Epidermal melanocyte (primary cell): ENCODE data around the gene CDH23.
A peak's percentile ranks its signal among the peaks of the same experiment; 100 is the strongest.

ENCODE experiments used
- DNase-seq: peaks from one replicate; pipeline ENCODE4 v3.0.0; 2011; ENCODE audit warnings: low spot score; ENCODE audit not compliant: insufficient read length

CDH23 gene

DNA sequence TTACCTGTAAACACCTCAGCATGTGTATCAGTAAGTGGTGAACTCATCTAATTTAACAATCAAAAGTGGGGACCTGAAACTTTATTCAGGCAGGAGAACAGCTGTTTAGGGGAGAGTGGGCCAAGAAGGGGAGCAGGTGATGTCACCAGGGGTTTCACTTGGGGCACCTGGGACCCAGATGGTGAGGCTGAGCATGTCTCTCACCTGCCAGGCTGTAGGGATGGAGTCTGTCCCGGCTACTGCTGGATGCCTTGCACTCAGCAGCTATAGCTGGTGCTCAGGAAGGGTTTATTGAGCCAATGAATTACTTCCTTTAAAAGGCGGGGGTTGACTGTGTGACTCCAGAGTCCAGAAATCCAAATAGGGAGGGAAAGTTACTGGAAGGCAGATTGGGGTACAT, 23.0 kb downstream of the CDH23 start:
- DNase-seq, result no peak

DNA sequence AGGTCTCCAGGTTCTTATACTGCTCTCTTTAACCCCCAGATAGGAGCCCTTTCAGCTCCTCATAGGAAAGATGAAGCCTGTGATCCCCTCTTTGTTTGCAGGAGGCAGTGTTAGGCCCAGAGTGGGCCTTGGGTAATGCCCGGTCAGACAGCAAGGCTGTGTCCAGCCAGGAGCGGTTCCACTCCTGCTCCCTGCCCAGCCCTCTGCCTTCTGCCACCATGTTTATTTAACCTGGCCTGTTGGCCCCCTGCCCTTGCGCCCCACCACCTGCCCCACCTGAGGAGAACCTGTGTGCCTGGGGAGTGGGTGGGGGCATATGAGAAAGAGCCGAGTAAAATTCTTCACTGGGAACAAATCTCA, 24.3 kb downstream of the CDH23 start:
- no peak for DNase-seq

DNA sequence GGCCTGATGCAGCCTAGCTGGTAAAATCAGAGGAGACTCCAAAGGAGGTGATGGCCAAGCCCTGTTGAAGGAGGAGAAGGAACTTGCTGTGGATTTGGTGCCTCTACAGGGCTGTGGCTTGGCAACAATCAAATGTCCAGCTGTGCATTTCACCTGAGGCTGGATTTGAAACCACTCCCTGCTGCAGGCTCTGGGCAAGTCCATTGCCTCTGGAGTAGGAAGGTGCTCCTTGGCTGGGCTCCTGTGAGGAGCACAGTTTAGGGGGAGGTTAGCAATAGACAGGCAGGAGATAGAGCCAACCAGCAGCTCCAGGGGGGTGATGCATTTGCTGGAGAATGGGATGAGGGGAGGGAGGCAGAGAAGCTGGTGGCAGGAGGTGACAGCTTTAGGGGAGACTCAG, 26.5 kb downstream of the CDH23 start:
- no peak for DNase-seq

DNA sequence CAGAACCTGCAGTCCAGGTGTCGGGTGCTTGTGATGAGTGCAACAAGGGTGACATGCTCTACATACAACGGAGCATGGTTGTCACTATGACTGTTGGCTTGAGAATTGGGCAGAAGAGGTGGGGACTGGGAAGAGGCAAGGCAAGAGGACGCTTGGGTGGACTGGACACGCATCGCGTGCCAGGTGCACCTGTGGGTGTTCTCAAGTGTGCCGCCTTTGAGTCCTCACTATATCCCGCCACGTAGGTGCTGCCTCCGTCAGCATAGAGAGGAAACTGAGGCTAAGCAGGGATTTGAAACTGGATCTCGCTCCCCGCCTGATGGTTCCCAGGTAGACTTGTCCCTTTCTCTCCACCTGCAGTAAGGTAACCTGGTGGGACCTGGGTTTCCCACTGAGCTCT, 27.2 kb downstream of the CDH23 start:
- no peak for DNase-seq

DNA sequence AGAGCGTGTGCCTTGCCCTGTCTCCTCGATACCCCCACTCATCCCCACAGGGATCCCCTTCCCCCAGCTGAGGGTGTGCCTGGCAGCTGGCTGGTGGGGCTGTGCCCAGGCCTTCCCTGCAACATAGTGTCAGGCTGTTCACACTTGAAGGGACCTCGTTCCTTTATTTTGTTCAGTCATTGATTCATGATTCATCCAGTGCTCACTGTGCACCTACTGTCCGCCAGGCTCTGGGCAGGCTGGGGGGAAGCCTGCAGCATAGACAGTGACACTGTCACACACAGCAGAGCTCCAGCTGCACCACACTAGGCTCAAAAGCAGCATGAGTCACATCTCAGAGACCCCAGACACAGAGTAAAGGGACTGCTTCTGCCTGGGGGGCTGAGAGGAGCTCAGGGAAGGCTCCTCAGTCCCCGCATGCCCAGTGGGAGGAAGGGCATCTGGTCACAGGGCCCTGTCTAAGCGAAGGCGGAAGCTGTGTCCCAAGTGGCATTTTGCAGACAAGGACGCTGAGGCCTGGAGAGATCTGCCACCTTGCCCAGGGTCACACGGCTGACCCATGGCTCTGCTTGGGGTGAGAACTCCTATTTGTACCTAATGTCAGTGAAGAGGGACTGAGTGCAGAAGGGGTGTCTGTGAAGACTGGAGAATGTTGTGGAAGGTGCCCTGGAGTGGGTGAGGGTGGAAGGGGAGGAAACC, 27.9 kb downstream of the CDH23 start:
- DNase-seq, result no peak

DNA sequence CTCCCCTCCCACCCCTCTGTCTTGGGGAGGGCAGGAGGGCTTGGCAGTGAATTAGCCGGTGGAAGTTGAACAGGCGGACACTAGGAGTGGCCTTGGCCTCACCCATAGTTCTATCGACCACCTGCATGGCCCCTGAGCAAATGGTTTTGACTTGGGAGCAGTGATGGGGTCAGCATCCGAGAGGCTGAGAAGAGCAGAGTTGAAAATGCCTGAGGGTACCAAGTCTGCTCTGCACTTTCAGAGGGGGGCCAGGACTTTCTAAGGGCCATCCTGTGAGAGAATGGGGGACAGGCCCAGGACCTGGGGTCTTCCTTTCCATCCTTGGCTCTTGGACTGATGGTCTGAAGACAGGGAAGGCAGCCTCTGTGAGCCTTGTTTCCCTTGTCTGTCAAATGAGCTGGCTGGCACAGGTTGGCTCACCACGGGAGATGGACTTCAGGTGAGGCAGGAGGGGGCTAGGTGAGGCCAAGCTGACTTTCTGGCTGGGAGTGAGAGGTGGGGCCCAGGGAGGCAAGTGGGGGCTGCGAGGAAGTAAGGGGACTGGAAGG, 29.4 kb downstream of the CDH23 start:
- no peak for DNase-seq

DNA sequence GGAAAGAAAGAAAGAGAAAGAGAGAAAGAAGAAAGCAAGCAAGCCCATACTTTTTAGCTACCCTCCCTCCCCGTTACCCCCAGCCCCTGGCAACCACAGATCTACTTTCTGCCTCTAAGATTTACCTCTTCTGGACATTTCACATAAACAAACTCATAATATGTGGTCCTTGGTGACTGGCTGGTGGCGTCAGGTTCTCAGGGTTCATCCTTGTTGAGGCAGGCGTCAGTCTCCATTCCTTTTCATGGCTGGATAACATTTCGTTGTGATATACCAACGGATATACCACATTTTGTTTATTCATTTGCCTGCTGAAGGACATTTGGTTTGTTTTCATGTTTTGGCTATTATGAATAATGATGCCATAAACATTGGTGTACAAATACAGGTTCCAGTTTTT, 30.5 kb downstream of the CDH23 start:
- no peak for DNase-seq

DNA sequence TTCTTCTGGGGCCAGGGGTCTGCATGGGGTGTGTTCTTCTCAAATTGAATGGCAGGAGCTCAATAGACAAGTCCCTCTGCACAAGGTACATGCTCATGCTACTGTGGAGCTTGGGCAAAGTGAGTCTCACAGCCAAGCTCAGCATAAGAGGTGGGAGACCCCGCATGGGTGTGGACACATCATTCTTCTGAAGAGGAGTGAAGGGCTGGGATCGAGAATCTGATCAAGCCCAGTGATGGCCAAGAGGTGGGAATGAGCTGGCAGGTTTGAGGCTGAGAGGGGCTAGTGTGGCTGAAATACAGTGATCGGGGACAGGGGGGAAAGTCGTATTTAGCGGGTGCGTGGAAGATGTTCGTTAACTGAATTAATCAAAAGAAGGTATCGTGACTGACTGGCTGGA, 32.6 kb downstream of the CDH23 start:
- DNase-seq, result no peak

DNA sequence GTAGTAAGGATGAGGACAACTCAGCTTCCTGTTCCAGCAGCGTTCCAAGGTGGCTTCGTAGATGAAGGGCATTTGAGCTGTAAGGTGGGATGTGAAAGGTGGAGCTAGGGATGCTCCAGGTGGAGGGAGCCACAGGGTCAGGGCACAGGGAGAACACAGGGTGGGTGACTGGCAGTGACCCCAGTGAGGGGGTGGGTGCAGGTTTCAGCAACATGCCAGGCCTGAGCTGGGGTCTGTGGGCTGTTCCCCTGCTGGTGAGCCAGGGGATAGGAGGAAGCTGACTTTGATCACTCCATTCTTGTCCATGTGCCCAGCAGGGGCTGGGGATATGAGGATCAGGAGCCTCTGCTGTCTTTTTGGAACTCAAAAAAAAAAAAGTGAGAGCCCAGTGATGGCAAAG, 33.2 kb downstream of the CDH23 start:
- no peak for DNase-seq

DNA sequence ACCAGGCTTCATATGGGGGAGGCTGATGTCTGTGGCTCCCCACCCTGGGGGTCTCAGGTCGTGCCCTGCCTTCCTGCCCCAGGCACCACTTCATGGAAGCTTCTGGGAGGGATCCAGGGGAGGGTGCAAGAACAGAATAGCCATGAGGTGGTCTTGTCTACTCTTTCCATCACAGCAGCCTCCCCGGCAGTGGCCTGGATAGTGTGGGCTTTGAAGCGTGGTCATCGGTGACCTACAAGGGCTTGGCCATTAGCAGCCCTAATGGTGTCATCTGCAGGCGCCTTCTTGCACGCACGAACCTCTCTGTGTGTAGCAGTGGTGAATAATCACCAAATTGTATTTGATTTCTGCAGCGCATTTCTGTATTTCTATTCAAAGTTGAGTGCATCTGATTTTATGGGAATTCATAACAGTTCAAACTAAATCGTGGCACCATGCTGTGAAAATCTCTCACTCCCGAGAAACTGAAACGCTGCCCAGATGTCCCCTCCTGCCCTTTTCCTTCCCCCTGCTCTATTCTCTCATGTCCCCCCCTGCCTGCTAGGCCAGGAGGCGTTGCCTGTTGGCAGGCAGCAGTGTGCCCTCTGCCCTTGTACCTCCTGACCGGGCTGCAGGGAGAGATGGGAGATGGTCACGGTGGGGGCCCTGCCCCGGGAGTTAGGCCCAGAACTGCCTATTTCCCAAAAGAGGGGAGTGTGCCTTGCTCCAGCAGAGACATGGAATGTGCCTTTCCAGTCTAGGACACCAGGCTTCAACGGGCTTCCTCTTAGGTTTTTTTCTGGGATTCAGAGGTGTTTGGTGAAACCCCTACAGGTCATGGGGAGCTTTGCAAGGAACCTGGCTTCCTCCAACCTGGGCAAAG, 34.8 kb downstream of the CDH23 start:
- DNase-seq, result no peak

DNA sequence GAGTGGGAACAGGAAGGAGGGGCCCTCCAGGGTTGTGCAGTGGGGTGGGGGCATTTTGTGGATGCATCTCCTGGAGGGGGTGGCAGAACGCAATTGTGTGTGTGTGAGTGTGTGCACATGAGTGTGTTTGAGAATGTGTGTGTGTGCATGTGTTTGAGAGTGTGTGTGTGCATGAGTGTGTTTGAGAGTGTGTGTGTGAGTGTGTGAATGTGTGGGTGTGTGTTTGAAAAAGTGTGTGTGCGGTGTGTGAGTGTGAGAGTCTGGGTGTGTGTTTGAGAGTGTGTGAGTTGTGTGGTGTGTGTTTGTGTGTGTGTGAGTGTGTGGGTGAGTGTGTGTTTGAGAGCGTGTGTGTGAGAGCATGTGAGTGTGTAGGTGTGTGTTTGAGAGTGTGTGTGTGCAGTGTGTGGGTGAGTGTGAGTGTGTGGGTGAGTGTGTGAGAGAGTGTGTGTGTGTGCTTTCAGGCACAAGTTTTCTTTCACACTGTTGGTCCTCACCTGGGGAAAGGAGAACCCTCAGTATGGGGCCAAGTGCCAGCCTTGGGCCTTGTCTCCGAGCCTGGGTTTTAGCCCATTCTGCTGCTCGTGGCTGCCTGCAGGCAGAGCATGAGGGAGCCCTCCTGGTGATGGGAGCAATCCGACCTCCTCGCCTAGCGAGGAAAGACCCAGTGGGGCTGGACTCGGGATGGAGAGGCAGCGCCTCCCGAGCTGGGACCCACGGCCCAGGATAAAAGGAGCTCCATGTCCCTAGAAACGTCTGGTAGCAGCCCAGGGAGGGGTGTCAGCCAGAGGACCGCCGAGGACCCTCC, 35.6 kb downstream of the CDH23 start:
- DNase-seq, result no peak

DNA sequence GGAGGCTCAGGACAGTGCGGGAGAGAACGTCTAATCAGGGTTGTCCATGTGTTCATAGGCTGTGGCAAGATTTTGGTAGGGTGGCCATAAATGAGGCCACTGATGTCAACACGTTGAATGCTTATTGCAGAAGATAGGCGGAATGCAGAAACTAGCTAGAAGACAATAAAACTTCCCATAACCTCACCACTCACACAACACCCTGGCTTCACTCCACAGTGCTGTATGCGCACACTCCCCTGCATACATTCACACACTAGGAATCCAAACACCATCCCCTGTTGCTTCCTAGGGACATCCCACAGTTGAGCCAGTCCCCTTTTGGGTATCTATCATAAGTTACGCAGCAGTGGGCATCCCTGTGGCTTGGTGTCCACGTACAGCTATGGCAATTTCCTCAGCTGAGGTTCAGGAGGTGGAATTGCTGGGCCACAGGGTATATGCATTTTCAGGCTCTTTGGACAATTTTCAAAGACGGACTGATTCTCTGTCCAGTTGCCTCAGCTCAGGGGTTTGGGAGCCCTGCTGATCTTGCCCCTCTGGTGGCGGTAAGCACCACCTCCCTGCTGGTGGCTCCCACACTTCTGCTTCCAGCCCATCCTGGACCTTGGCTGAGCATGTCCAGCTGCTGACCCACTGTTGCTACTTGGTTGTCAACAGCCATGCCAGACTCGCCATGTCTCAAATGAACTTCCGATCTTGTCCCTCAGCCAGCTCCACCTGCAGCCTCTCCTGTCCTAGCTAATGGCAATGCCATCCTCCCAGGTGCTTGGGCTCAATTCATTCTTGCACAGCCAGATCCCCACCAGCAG, 36.4 kb downstream of the CDH23 start:
- no peak for DNase-seq

DNA sequence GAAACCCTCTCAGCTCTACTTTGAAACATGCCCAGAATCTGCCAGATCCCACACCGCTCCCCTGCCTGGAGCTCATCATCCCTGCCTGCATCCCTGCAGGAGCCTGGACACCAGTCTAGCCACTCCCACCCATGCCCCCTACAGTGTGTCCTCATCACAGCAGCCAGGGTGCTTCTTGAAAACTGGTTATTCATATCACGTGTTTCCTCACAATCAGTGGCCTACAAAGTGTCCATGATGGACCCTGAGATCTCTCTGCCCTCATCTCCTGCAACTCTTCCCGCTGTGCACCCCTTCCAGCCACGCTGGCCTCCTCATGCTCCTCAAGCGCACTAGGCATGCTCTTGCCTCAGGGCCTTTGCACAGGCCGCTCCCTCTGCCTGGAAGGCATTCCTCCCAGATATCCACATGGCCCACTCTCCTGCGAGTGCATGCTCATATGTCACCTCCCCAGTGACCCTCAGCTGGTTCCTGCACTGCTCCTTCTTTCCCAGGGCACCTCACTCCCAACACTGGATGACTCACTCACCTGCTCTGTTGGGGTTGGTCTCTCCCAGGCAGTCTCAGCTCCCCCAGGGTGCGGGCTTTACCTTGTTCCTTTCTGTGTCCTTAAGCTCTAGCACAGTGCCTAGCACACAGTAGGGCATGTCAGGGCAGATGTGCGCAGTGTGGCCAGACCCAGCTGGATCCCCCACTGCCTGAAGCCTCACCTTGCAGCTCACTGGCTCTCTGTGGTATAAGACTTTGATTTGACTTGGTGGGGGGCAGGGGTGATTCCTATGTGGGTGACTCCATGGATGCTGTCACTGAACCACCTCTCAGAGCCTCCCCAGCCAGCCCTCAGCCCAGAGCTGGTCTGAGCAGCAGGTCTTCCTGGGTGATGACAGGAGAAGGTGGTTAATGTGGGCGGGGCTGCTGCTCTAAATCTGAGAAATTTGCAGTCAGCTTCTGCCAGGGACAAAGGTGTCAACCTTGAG, 37.3 kb downstream of the CDH23 start:
- no peak for DNase-seq

DNA sequence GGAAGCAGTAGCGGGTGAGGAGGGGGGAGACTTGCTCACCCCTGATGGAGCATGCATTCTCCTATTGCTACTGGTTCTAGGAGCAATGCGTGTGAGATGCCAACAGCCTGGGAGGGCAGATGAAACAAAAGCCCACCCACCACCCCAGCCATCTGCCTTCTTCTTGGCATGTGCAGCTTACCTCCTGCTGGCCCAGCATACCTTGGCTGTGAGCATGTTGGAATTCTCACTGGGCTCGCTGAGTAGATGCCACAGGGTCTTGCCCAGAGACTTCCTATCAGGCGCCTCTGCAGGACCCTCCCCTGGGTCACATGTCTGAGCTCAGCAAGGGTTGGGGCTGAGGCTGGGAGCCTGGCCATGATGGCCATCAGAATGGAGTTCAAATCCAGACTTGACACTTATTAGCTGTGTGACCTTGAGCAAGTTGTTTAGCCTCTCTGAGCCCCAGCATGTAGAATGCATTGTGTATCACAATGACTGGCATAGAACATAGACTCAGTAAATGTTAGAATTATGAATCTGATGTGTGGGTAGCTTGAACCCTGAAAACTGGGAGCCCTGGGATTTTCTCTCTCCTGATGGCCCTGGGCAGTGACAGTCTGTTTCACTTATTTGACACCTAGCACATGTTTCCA, 38.2 kb downstream of the CDH23 start:
- DNase-seq, result no peak

DNA sequence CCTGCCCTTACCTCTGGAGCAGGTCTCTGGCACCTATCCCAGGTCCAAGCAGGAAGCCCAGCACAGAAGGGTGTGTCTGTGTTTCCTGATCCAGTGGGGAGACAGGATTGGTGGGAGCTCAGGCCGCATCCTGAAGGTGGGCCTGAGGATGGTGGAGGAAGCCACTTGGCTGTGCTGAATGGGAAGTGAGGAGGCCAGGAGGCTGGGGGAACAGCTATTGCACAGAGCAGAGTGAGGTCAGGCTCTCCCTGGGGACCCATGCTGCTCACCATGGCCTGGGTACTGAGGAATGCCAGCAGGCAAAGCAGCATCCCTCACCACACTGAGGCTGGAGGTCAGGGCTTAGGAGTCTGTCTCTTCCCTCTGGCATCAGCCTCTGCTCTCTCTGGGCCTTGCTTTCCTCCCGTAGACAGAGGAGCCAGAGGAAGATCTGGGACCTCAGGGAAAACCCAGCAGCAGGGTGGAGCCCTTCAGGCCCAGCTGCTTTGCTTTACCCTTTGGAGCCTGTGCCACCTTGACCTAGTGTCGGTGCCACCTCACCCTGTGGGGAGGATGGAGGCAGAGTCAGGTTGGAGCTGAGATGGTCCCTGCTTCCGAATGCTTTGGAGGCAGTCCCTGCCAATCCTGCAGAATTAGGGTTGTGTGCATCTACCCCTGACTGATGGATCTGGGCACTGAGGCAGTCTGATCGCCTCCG, 39.0 kb downstream of the CDH23 start:
- peak; percentile 15 for DNase-seq

DNA sequence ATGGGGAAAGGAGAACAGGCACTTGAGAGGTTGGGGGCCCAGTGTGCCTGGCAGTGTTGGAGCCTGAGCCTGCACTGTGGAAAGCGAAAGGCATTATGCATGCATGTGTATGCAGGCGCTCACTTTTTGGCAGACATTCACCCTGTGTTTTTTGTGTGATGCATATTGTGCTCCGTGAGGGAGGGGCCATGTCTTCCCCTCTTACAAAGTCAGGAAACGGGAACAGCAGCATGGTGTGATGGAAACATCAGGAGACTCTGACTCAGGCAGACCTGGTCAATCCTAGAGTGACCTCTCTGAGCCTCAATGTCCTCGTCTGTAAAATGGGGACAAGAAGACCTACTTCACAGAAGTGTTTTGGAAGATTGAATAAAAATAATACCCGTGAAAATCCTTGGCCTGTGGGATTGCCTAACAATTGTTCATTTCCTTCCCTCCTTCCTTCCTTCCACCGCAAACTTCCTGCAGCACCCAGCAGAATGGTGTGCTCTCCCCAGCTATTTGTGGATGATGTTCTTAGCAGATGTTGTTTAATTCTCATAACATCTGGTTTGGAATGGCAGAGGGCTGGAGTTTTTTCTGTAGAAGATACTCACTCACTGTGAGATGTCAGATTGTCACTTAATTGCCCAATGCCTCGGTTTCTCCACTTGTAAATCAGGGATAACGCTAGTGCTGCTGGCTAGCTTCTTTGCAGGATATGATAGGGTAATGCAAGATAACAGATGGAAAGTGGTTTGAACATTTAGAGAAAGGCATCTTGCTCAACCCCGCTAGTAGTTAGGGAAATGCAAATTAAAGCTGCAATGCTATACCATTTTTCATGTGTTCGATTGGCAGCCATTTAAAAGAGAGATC, 39.8 kb downstream of the CDH23 start:
- DNase-seq, result peak; percentile 7

DNA sequence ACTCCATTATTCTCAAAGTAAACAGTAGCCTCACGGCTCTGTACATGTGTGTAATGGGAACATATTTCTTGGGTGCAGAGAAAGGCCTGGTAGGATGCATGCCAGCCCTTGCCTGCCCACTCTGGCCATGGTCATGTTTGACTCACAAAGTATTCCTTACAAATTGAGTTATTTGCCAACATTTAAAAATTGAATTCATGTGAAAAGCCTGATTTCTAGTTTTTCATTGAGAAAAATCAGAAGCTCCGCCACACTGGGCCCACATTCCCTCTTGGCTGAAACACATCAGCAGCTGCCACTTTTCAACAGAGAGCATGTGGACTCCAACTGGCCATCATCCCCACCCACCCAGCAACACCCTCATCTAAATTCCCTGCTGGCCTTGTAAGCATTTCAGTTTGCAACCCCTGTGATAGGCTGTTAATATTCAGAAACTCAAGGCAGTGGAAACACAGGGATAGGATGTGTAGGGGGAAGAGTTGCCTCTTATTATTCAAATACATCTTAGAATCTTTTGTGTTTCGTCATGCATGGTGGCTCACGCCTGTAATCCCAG, 40.9 kb downstream of the CDH23 start:
- peak; percentile 9 for DNase-seq

DNA sequence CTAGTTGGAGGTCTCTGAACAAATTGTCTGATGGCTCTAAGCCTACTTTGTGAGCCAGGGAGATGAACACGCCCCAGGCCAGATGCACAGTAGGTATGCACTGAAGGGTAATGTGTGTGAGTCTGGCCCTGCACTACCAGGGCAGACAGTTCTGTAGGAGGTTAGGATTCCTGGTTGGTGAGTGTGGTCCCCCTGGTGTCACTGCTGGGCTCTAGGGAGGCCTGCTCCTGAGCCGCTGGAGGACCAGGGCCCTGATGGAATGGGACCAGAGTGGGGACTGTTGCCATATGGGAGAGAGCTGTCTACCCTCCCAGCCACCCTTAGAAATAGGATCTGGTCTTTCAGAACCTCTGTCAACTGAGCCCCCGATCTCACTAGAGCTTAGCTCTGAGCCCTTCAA, 42.0 kb downstream of the CDH23 start:
- DNase-seq, result peak; percentile 7
